Neural progenitor cell (in vitro differentiated cells): ENCODE data around the gene MYO5A.

Experiments used
- CTCF ChIP-seq: fragments of 200-600 bp; sonication (generic); IDR thresholded peaks from 2 replicates; pipeline ENCODE4 v1.5.1; 2017; ENCODE audit warnings: antibody characterized with exemption, mild to moderate bottlenecking
- EZH2 ChIP-seq: fragments of 200-600 bp; sonication (generic); IDR thresholded peaks from 2 replicates; pipeline ENCODE4 v1.6.1; 2017; ENCODE audit warnings: antibody characterized with exemption, mild to moderate bottlenecking, moderate library complexity
- EZH2phosphoT487 ChIP-seq: fragments of 200-600 bp; sonication (generic); IDR thresholded peaks from 2 replicates; pipeline ENCODE4 v1.6.1; 2017; ENCODE audit warnings: antibody characterized with exemption

GRCh38 chr15:52278636-52279367, 249.9 kb downstream of the MYO5A start:
- TF ChIP-seq CTCF, result no peak
- TF ChIP-seq EZH2phosphoT487, result no peak
- no peak for TF ChIP-seq EZH2
